ENCODE measurements around the gene GATA2. TPM values are rescaled to one million over a fixed set of nuclear protein-coding genes. Genes with fewer than 3 reads are reported as not detected.

GATA2 gene
- total RNA-seq, 6 experiments from 2014 or later = 71.0 to 97.5 (median 79.6) TPM

DNA sequence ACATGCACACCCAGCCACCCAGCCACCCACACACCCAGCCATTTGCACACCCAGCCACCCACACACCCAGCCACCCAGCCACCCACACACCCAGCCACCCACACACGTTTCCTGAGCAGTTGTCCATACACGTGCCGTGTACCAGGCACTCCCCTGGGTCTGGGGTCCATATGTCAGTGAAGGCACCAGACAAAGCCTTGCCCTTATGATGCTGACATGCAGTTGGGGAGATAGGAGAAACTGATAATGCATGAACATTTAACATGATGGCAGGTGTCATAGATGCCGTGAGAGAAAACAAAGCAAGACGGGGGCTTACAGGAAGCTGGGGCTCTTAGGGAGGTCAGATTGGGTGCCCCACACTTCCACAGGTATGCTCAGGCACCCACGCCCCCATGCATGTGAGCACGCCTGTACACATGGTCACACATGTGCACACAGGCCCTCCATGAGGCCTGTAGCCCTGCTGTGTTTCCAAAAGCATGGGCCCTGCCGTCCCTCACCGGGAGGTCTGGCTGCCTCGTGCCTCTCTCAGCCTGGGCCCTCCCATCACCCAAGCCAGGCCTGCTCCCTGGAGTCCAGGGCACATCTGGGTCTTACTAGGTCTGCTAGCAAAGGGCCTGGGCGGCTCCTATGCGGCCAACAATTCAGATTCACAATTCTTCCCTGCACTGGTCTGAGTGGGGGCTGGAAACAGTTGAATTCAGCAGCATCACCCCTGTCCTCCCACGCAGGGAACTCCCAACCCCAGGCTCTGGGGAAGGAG is 22.7 kb downstream of the GATA2 start:
- DNase-seq = no peak
- H3K27me3 Mint-ChIP-seq (ENCODE audit: insufficient read depth) = peaks cover 36% of the 10 kb centered on the region
- H3K4me3 Mint-ChIP-seq = no peak overlapping the region
- 0 out of 2 replicates have a peak, but pooled peaks cover 4% of the 10 kb centered on the region for H3K36me3 Mint-ChIP-seq (ENCODE audit: low read depth)
- TF ChIP-seq, protein P1, sequence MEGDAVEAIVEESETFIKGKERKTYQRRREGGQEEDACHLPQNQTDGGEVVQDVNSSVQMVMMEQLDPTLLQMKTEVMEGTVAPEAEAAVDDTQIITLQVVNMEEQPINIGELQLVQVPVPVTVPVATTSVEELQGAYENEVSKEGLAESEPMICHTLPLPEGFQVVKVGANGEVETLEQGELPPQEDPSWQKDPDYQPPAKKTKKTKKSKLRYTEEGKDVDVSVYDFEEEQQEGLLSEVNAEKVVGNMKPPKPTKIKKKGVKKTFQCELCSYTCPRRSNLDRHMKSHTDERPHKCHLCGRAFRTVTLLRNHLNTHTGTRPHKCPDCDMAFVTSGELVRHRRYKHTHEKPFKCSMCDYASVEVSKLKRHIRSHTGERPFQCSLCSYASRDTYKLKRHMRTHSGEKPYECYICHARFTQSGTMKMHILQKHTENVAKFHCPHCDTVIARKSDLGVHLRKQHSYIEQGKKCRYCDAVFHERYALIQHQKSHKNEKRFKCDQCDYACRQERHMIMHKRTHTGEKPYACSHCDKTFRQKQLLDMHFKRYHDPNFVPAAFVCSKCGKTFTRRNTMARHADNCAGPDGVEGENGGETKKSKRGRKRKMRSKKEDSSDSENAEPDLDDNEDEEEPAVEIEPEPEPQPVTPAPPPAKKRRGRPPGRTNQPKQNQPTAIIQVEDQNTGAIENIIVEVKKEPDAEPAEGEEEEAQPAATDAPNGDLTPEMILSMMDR (IDR thresholded peaks at IDR 0.05) = no peak
- H3K9me3 Mint-ChIP-seq = peaks cover 5% of the 10 kb centered on the region; the same call in 1 of the 2 replicates
- no peak overlapping the region for H3K27ac Mint-ChIP-seq
- H3K4me1 Mint-ChIP-seq (ENCODE audit: low read depth) = no peaks in the 10 kb centered on the region

DNA sequence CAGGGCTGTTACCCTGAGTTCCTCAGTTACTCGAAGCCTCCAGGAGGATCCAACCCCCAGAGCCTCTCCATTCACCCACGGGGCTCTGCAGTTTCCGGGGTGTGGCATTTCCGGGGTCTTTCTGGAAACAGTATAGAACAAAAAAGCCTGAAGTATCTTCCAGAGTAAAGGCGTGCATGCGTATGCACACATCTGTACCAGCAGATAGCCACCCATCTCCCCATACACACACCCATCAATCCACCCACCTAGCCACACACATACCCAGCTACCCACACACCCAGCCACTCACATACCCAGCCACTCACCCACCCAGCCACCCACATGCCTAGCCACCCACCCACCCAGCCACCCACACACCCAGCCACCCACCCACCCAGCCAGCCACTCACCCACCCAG is 23.4 kb downstream of the GATA2 start:
- Mint-ChIP-seq H3K27me3 (ENCODE audit: insufficient read depth) (peaks cover 39% of the 10 kb centered on the region), H3K4me1 (ENCODE audit: low read depth) (no peaks in the 10 kb centered on the region), H3K4me3 (no peak overlapping the region), H3K27ac (no peak overlapping the region), H3K9me3 (peaks cover 5% of the 10 kb centered on the region; the same call in 1 of the 2 replicates), H3K36me3 (ENCODE audit: low read depth) (0 out of 2 replicates have a peak, but pooled peaks cover 4% of the 10 kb centered on the region)
- TF ChIP-seq, protein P1 (IDR thresholded peaks at IDR 0.05) = no peak
- no peak for DNase-seq

DNA sequence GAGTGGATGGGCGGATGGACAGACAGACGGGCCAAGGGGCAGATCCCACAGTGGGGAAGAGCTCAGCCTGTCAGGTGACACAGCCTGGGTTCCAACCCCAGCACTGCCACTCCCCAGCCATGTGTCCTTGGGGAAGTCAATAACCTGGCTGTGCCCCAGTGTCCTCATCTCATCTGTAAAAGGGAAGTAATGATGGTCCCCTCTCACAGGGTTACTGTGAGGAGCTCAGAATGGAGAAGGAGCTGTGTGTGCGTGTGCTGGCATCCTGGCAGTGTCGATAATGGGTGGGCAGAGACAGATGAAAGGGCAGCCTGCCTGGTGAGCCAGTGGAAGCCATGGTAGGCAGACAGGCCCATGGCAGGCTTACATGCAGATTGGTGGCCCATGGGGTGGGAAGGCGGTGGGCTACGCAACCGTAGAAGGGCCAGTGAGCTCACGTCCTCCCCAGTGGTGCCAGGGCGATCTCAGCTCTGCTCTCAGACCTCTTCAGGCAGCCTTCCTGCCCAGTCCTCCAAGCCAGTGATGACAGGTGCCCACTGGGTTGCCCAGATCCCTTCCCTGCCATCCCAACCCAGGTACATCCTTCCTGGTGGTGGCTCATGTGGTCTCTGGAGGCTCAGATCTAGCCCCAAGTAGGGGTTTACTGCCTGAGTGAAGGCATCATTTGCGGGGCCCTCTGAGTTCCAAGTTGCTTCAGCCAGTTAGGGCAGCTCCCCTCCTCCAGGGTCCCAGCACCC is 24.0 kb downstream of the GATA2 start:
- no peak overlapping the region for H3K4me3 Mint-ChIP-seq
- TF ChIP-seq, protein P1 (IDR thresholded peaks at IDR 0.05) = no peak
- DNase-seq = no peak

DNA sequence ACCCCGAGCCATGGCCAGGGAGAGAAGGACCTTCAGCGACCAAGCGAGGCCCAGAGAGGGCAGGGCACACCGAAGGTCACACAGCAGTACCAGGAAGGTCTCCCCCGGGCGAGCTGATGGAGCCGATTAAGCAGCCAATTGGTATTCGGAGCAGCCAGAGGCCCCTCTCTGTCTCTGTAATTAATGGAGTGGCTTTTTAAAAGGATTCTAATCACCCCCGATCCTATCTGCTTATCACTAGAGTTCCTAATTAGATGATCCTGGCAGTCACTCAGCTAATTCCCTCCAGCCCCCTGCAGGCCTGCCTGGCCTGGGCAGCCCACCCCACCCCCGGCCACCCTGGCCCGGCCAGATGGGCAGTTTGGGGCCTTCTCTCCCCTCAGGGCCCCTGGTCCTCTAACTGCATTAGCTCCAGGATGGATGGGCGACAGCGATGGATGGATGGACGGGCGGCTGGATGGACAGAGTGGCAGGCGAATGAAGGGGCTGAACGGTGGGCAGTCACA is 24.7 kb downstream of the GATA2 start:
- H3K27me3 Mint-ChIP-seq (ENCODE audit: insufficient read depth) = peaks cover 42% of the 10 kb centered on the region
- H3K9me3 Mint-ChIP-seq = peaks cover 5% of the 10 kb centered on the region; the same call in 1 of the 2 replicates
- H3K27ac Mint-ChIP-seq = no peak overlapping the region
- 0 out of 2 replicates have a peak, but pooled peaks cover 4% of the 10 kb centered on the region for H3K36me3 Mint-ChIP-seq (ENCODE audit: low read depth)
- TF ChIP-seq, protein P1 (IDR thresholded peaks at IDR 0.05) = no peak
- no peak overlapping the region for H3K4me3 Mint-ChIP-seq
- H3K4me1 Mint-ChIP-seq (ENCODE audit: low read depth) = no peaks in the 10 kb centered on the region
- DNase-seq = no peak

More for the DNA sequence above, 24.0 kb downstream of the GATA2 start:
- Mint-ChIP-seq H3K36me3 (ENCODE audit: low read depth) (0 out of 2 replicates have a peak, but pooled peaks cover 4% of the 10 kb centered on the region), H3K4me1 (ENCODE audit: low read depth) (no peaks in the 10 kb centered on the region), H3K27ac (no peak overlapping the region), H3K27me3 (ENCODE audit: insufficient read depth) (peaks cover 42% of the 10 kb centered on the region), H3K9me3 (peaks cover 5% of the 10 kb centered on the region; the same call in 1 of the 2 replicates)

DNA sequence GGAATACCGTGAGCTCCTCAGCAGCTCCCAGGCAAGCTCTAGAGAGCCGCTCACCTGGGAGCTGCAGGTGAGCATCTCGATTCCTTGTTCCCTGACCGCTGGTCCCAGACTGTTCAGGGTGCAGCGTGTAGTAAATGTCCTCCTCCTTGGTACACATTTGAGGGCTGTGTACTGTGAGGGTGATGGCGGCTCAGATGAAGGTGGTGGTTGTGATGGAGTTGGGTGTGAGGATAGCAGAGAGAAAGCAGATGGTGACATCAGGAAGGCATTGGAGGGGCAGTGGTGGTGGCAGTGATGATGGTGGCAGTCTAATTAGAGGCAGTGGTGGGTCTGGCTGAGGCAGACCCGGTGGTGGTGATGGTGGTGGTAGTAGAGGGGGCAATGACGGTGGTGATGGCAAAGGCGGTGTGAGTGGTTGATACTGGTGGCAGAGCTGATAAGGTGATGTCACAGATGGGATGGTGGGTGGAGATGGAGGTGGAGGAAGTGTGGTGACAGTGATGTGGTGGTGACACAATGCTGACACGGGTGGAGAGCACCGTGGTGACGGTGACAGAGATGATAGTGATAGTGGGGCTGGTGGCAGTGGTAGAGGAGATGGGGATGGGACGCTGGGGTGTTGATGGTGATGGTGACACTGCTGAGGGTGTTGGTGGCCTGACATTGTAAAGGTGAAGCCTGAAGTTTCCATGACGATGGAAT is 26.0 kb downstream of the GATA2 start, which contains the start of gene DNAJB8:
Gene DNAJB8, minus strand, starts transcription at position 51 of the 702 bp plus-strand sequence. CDS start 3,645 bp downstream, outside the sequence.
- Mint-ChIP-seq H3K27ac (no peak within 1 kb of the TSS), H3K36me3 (ENCODE audit: low read depth) (0 out of 2 replicates have a peak, but pooled peaks cover 4% of the 10 kb centered on the region), H3K9me3 (peaks cover 5% of the 10 kb centered on the region; the same call in 1 of the 2 replicates), H3K4me1 (ENCODE audit: low read depth) (no peaks in the 10 kb centered on the region), H3K27me3 (ENCODE audit: insufficient read depth) (peaks cover 36% of the 10 kb centered on the region), H3K4me3 (no peak within 1 kb of the TSS)
- TF ChIP-seq, protein P1 (IDR thresholded peaks at IDR 0.05) = no peak
- DNase-seq = no peak
